ENCODE measurements around the gene HMCN1. TPM values are rescaled to one million over a fixed set of nuclear protein-coding genes. Genes with fewer than 3 reads are reported as not detected.

Gene HMCN1
- total RNA-seq, 4 donors from 2014 or later, result 1.0 to 8.1 (median 2.5) TPM

GRCh38 chr1:186212568-186213224 lies 478.5 kb downstream of the HMCN1 start:
- 34 to 39% methylated on average over 4 of the region's 4 CpGs for WGBS, 2 donors
- TF ChIP-seq CTCF (IDR thresholded peaks at IDR 0.05) (peak in 2 of 3 donors; percentile 1 to 49), POLR2A (IDR thresholded peaks at IDR 0.05) (no peak)
- H3K4me3 ChIP-seq (ENCODE audit: low read depth, poor library complexity, severe bottlenecking), result no peak overlapping the region
- intact Hi-C loops (cut with DNase I; ENCODE audit: low total_unique reads), result loop anchor here (5.0 kb wide), 1 partner anchor 400 kb away; no protein-coding TSS in a partner anchor
- DNase-seq (ENCODE audit: low spot score in 2 of 2), result peak in 1 of 2 donors; percentile 37

DNA sequence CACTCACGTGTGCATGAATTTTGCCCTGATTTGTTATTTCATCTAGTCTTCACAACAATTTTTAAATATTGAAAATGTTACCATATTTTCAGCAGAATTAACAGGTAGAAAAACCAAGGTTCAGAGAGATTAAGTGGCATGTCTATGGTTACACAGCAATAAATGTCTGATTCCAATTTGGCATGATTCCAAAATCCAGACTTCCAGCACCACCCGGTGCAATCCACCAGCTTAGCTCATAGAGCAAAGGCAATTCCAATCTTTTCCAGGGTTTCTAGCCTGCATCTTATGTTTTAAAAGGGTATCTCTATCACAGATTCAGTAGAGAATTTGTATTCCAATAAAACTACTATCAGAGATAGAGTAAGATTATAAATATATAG lies 479.0 kb downstream of the HMCN1 start:
- no peak for DNase-seq (ENCODE audit: low spot score in 2 of 2)
- TF ChIP-seq CTCF (IDR thresholded peaks at IDR 0.05) (no peak), POLR2A (IDR thresholded peaks at IDR 0.05) (no peak)
- WGBS, 2 donors, result 55 to 56% methylated on average over 2 of the region's 2 CpGs
- intact Hi-C loops (cut with DNase I; ENCODE audit: low total_unique reads), result loop anchor here (5.0 kb wide), 1 partner anchor 401 kb away; no protein-coding TSS in a partner anchor
- H3K4me3 ChIP-seq (ENCODE audit: low read depth, poor library complexity, severe bottlenecking), result no peak overlapping the region

- WGBS, 2 donors, result 53 to 54% methylated on average over 1 of the region's 1 CpG
- TF ChIP-seq CTCF (IDR thresholded peaks at IDR 0.05) (no peak), POLR2A (IDR thresholded peaks at IDR 0.05) (no peak)
- DNase-seq (ENCODE audit: low spot score in 2 of 2), result no peak
- intact Hi-C loops (cut with DNase I; ENCODE audit: low total_unique reads), result loop anchor here (5.0 kb wide), 1 partner anchor 402 kb away; no protein-coding TSS in a partner anchor
- no peak overlapping the region for H3K4me3 ChIP-seq (ENCODE audit: low read depth, poor library complexity, severe bottlenecking)
Observed at GRCh38 chr1:186214791-186215190, 480.6 kb downstream of the HMCN1 start.

DNA sequence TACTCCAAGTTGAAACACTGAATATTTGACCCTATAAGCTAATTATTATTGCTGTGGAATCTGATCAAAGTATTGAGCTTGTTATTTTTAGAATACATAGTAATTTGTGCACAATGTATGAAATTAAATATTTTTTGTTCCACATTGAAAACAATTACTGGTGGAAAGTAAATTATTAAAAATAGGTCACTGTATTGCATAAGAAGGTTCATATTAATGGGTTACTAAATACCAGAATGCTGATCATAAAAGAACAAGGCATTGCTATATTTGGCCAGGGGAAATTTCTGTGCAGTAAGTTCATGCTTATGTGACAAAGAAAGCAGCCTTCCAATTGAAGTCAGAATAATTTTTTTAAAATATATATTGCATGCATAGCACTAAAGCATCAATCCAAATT lies 481.4 kb downstream of the HMCN1 start:
- no peak for DNase-seq (ENCODE audit: low spot score in 2 of 2)
- intact Hi-C loops (cut with DNase I; ENCODE audit: low total_unique reads), result no loop called here
- no peak for TF ChIP-seq POLR2A (IDR thresholded peaks at IDR 0.05)
- no peak for TF ChIP-seq CTCF (IDR thresholded peaks at IDR 0.05)
- no peak overlapping the region for H3K4me3 ChIP-seq (ENCODE audit: low read depth, poor library complexity, severe bottlenecking)

GRCh38 chr1:186218654-186219352 lies 484.6 kb downstream of the HMCN1 start:
- DNase-seq (ENCODE audit: low spot score in 2 of 2), result no peak
- TF ChIP-seq POLR2A (IDR thresholded peaks at IDR 0.05) (no peak), CTCF (IDR thresholded peaks at IDR 0.05) (no peak)
- intact Hi-C loops (cut with DNase I; ENCODE audit: low total_unique reads), result no loop called here
- WGBS, 2 donors, result 73 to 76% methylated on average over 5 of the region's 5 CpGs
- no peak overlapping the region for H3K4me3 ChIP-seq (ENCODE audit: low read depth, poor library complexity, severe bottlenecking)

Data from lower leg skin (tissue), 4 donors.